H9 (cell line): ENCODE results near the gene ZCCHC17. TPM values are rescaled to one million over a fixed set of nuclear protein-coding genes. Genes with fewer than 3 reads are reported as not detected.

Experiments used
- DNase-seq: peaks from one replicate; pipeline ENCODE4 v3.0.0-alpha.2; 2017
- H2AFZ ChIP-seq: one replicate; pipeline ENCODE4 v1.6.1; 2013; ENCODE audit warnings: mild to moderate bottlenecking, low read length, control low read depth, moderate library complexity
- H2AK5ac ChIP-seq: 2 replicates; pipeline ENCODE4 v1.6.1; 2013; ENCODE audit warnings: low read length, control low read depth, mixed read lengths; ENCODE audit not compliant: insufficient read length
- H2BK120ac ChIP-seq: one replicate; pipeline ENCODE4 v1.6.1; 2013; ENCODE audit warnings: low read depth, mild to moderate bottlenecking, low read length, control low read depth, inconsistent platforms; ENCODE audit not compliant: poor library complexity, severe bottlenecking
- H2BK12ac ChIP-seq: 2 replicates; pipeline ENCODE4 v1.6.1; 2013; ENCODE audit warnings: low read length, control low read depth, mixed read lengths, low read depth; ENCODE audit not compliant: insufficient read length
- H2BK15ac ChIP-seq: 2 replicates; pipeline ENCODE4 v1.6.1; 2013; ENCODE audit warnings: low read depth, low read length, control low read depth
- H2BK20ac ChIP-seq: one replicate; pipeline ENCODE4 v1.6.1; 2013; ENCODE audit warnings: low read depth, mild to moderate bottlenecking, low read length, control low read depth, inconsistent platforms; ENCODE audit not compliant: poor library complexity, severe bottlenecking
- H2BK5ac ChIP-seq: 2 replicates; pipeline ENCODE4 v1.6.1; 2013; ENCODE audit warnings: low read length, control low read depth, mixed read lengths; ENCODE audit not compliant: insufficient read length
- H3K14ac ChIP-seq: 2 replicates; pipeline ENCODE4 v1.6.1; 2013; ENCODE audit warnings: low read length, control low read depth; ENCODE audit not compliant: insufficient read depth
- H3K18ac ChIP-seq: 2 replicates; pipeline ENCODE4 v1.6.1; 2013; ENCODE audit warnings: low read depth, mild to moderate bottlenecking, mixed read lengths, low read length, control low read depth; ENCODE audit not compliant: insufficient read length
- H3K23ac ChIP-seq: 2 replicates; pipeline ENCODE4 v1.6.1; 2013; ENCODE audit warnings: low read length, control low read depth, mixed read lengths, low read depth; ENCODE audit not compliant: insufficient read length
- H3K23me2 ChIP-seq: 2 replicates; pipeline ENCODE4 v1.6.1; 2013; ENCODE audit warnings: low read depth, mild to moderate bottlenecking, mixed read lengths, low read length, control low read depth; ENCODE audit not compliant: insufficient read length, poor library complexity, severe bottlenecking
- H3K27ac ChIP-seq: 2 replicates; pipeline ENCODE4 v1.5.1; 2013; ENCODE audit warnings: low read length, control low read depth, mixed read lengths, low read depth; ENCODE audit not compliant: insufficient read length
- H3K27me3 ChIP-seq: 2 replicates; pipeline ENCODE4 v1.6.1; 2013; ENCODE audit warnings: low read length, control low read depth, inconsistent platforms; ENCODE audit not compliant: insufficient read depth
- H3K4ac ChIP-seq: 2 replicates; pipeline ENCODE4 v1.6.1; 2013; ENCODE audit warnings: low read depth, mild to moderate bottlenecking, control low read depth, inconsistent platforms, low read length, moderate library complexity
- H3K4me1 ChIP-seq: 2 replicates; pipeline ENCODE4 v1.6.1; 2013; ENCODE audit warnings: low read length, control low read depth, inconsistent platforms; ENCODE audit not compliant: insufficient read depth
- H3K4me2 ChIP-seq: 2 replicates; pipeline ENCODE4 v1.6.1; 2013; ENCODE audit warnings: low read length, control low read depth, mixed read lengths; ENCODE audit not compliant: insufficient read length, insufficient read depth
- H3K56ac ChIP-seq: 2 replicates; pipeline ENCODE4 v1.6.1; 2013; ENCODE audit warnings: low read depth, mild to moderate bottlenecking, mixed read lengths, low read length, control low read depth; ENCODE audit not compliant: insufficient read length
- H3K79me1 ChIP-seq: 2 replicates; pipeline ENCODE4 v1.6.1; 2013; ENCODE audit warnings: low read depth, mild to moderate bottlenecking, moderate library complexity, low read length, control low read depth, inconsistent platforms; ENCODE audit not compliant: insufficient read depth, poor library complexity, severe bottlenecking
- H3K79me2 ChIP-seq: 2 replicates; pipeline ENCODE4 v1.6.1; 2013; ENCODE audit warnings: low read length, control low read depth, inconsistent platforms; ENCODE audit not compliant: insufficient read depth
- H3K9ac ChIP-seq: 2 replicates; pipeline ENCODE4 v1.6.1; 2013; ENCODE audit warnings: low read length, control low read depth, mixed read lengths; ENCODE audit not compliant: insufficient read length; ENCODE audit errors: extremely low read depth
- H3K9me3 ChIP-seq: one replicate; pipeline ENCODE4 v1.6.1; 2013; ENCODE audit warnings: low read depth, low read length, inconsistent platforms; ENCODE audit not compliant: control insufficient read depth
- H3T11ph ChIP-seq: one replicate; pipeline ENCODE4 v1.6.1; 2013; ENCODE audit warnings: mild to moderate bottlenecking, low read length, control low read depth, inconsistent platforms
- H4K20me1 ChIP-seq: one replicate; pipeline ENCODE4 v1.6.1; 2013; ENCODE audit not compliant: control insufficient read depth, insufficient read length, insufficient read depth
- H4K5ac ChIP-seq: 2 replicates; pipeline ENCODE4 v1.6.1; 2013; ENCODE audit warnings: low read depth, mild to moderate bottlenecking, mixed read lengths, low read length, control low read depth; ENCODE audit not compliant: insufficient read length
- H4K8ac ChIP-seq: replicated peaks from 2 replicates; pipeline ENCODE4 v1.6.1; 2013; ENCODE audit warnings: low read length, control low read depth, mixed read lengths, low read depth; ENCODE audit not compliant: insufficient read length
- H4K91ac ChIP-seq: 2 replicates; pipeline ENCODE4 v1.6.1; 2013; ENCODE audit warnings: low read depth, mild to moderate bottlenecking, moderate library complexity, mixed read lengths, low read length, control low read depth; ENCODE audit not compliant: insufficient read length
- H3K27ac Mint-ChIP-seq, 3 experiments: 2 replicates in 2 of 3; 3 replicates in 1 of 3; pipeline ENCODE4 v1.8.0; 2020 to 2021; ENCODE audit warnings: mixed read lengths in 3 of 3, mild to moderate bottlenecking in 1 of 3, moderate library complexity in 1 of 3
- H3K27me3 Mint-ChIP-seq: 2 replicates; pipeline ENCODE4 v1.8.0; 2021; ENCODE audit warnings: low read depth, mild to moderate bottlenecking, moderate library complexity, mixed read lengths
- H3K36me3 Mint-ChIP-seq, 3 experiments: 2 replicates in 2 of 3; 3 replicates in 1 of 3; pipeline ENCODE4 v1.8.0; 2020 to 2021; ENCODE audit warnings: low read depth in 3 of 3, mixed read lengths in 3 of 3; ENCODE audit not compliant: insufficient read depth in 1 of 3
- H3K4me1 Mint-ChIP-seq, 2 experiments: 2 replicates each; pipeline ENCODE4 v1.8.0; 2020; ENCODE audit warnings: mixed read lengths in 2 of 2
- H3K4me3 Mint-ChIP-seq, 2 experiments: 2 replicates in 1 of 2; 3 replicates in 1 of 2; pipeline ENCODE4 v1.8.0; 2020 to 2021; ENCODE audit warnings: mild to moderate bottlenecking in 2 of 2, mixed read lengths in 2 of 2, moderate library complexity in 1 of 2
- H3K9me3 Mint-ChIP-seq, 2 experiments: 2 replicates in 1 of 2; 3 replicates in 1 of 2; pipeline ENCODE4 v1.8.0; 2020; ENCODE audit warnings: mild to moderate bottlenecking in 2 of 2, mixed read lengths in 2 of 2, moderate library complexity in 1 of 2
- CTCF ChIP-seq: fragments of 200-600 bp; sonication (generic); conservative IDR thresholded peaks from 3 replicates; pipeline ENCODE4 v1.8.0; 2021; ENCODE audit warnings: antibody characterized with exemption, mild to moderate bottlenecking
- WGBS: extraction: QIAGEN DNeasy Blood & Tissue Kit; methylation state at CpG from one replicate; pipeline ENCODE4 v1.1.7; 2013; ENCODE audit warnings: missing lambda C conversion rate, low lambda C conversion rate, mixed read lengths; ENCODE audit not compliant: insufficient read length; ENCODE audit errors: extremely low coverage; 5-methylcytosine and 5-hydroxymethylcytosine counted together
- total RNA-seq: library from RNA; stranded (reverse); gene quantifications from 2 replicates; pipeline ENCODE4 v1.2.1, GENCODE V29; 2021

ZCCHC17 gene
- total RNA-seq, 1 experiment from 2014 or later: 50.4 TPM

- no peak overlapping the region for H3K23ac ChIP-seq
- H3K9me3 Mint-ChIP-seq: no peaks in the 10 kb centered on the region; a peak in 1 of 5 replicates
These were observed 71.8 kb downstream of the ZCCHC17 start for GRCh38 chr1:31368611-31369107.

More at GRCh38 chr1:31368611-31369107, 71.8 kb downstream of the ZCCHC17 start:
- Histone ChIP-seq H3K79me1 (no peaks in the 10 kb centered on the region), H3K4ac (no peak overlapping the region), H4K91ac (no peak overlapping the region), H3K23me2 (peaks cover 10% of the 10 kb centered on the region), H3K14ac (no peak overlapping the region), H3T11ph (no peak overlapping the region), H2BK120ac (no peak overlapping the region), H2AK5ac (no peak overlapping the region), H2AFZ (no peak overlapping the region), H3K9ac (no peak overlapping the region), H4K8ac (no peak overlapping the region), H2BK5ac (no peak overlapping the region), H3K4me1 (peaks cover 13% of the 10 kb centered on the region), H3K56ac (no peak overlapping the region), H3K27me3 (no peaks in the 10 kb centered on the region), H3K18ac (no peak overlapping the region), H2BK20ac (no peak overlapping the region), H3K79me2 (no peaks in the 10 kb centered on the region), H2BK15ac (no peak overlapping the region), H4K20me1 (no peaks in the 10 kb centered on the region), H2BK12ac (no peak overlapping the region), H4K5ac (no peak overlapping the region), H3K27ac (no peak overlapping the region), H3K4me2 (no peak overlapping the region), H3K9me3 (no peaks in the 10 kb centered on the region)
- Mint-ChIP-seq H3K4me1 (peaks cover 35 to 55% of the 10 kb centered on the region in 2 experiments), H3K4me3 (no peak overlapping the region), H3K36me3 (peaks cover 18 to 37% (median 25%) of the 10 kb centered on the region in 3 experiments; a peak in 6 of 7 replicates), H3K27me3 (peaks cover 7% of the 10 kb centered on the region), H3K27ac (no peak overlapping the region)
- no peak for TF ChIP-seq CTCF
- no CpG with 5 or more reads among the region's 3 CpGs for WGBS
- no peak for DNase-seq
